Activated CD4-positive, alpha-beta T cell treated with anti-CD3 and anti-CD28 coated beads for 4 hours (primary cell): Measurements from ENCODE around the gene CPSF3.
"Not testable (repeated sequence)": the region's sequence is repeated elsewhere in the genome, so short reads cannot be mapped to it uniquely, and the experiment has no call there.

Experiments used
- DNase-seq, 2 donors: peaks; one replicate each; pipeline ENCODE4 v3.0.0-alpha.2; 2020

The CPSF3 gene

GRCh38 chr2:9397201-9397600 is 26.3 kb upstream of the CPSF3 start:
- DNase-seq, result no peak

GRCh38 chr2:9398251-9398650 is 25.2 kb upstream of the CPSF3 start:
- not testable (repeated sequence) for DNase-seq

- DNase-seq, result no peak
Measured at GRCh38 chr2:9398881-9399780, 24.3 kb upstream of the CPSF3 start.

GRCh38 chr2:9400268-9401058 is 23.0 kb upstream of the CPSF3 start:
- DNase-seq, result no peak

- no peak for DNase-seq
Measured at GRCh38 chr2:9401059-9401547, 22.4 kb upstream of the CPSF3 start.

GRCh38 chr2:9401646-9402371 is 21.6 kb upstream of the CPSF3 start:
- no peak for DNase-seq

GRCh38 chr2:9403924-9404323 is 19.5 kb upstream of the CPSF3 start:
- no peak for DNase-seq

GRCh38 chr2:9404451-9404850 is 19.0 kb upstream of the CPSF3 start:
- DNase-seq, result no peak

GRCh38 chr2:9405636-9406035 is 17.8 kb upstream of the CPSF3 start:
- DNase-seq, result no peak

- no peak for DNase-seq
Measured at GRCh38 chr2:9406529-9407362, 16.7 kb upstream of the CPSF3 start.

GRCh38 chr2:9407363-9407811 is 16.1 kb upstream of the CPSF3 start:
- DNase-seq, result no peak

- no peak for DNase-seq
Measured at GRCh38 chr2:9408641-9409151, 14.8 kb upstream of the CPSF3 start.

GRCh38 chr2:9410108-9410507 is 13.3 kb upstream of the CPSF3 start:
- DNase-seq, result no peak

- no peak for DNase-seq
Measured at GRCh38 chr2:9412781-9413180, 10.7 kb upstream of the CPSF3 start.

- no peak for DNase-seq
Measured at GRCh38 chr2:9415516-9416169, 7.8 kb upstream of the CPSF3 start.

- no peak for DNase-seq
Measured at GRCh38 chr2:9416267-9416961, 7.0 kb upstream of the CPSF3 start.

GRCh38 chr2:9416962-9417316 is 6.5 kb upstream of the CPSF3 start:
- DNase-seq, result no peak

- no peak for DNase-seq
Measured at GRCh38 chr2:9417725-9418124, 5.7 kb upstream of the CPSF3 start.

- no peak for DNase-seq
Measured at GRCh38 chr2:9418746-9419145, 4.7 kb upstream of the CPSF3 start.

GRCh38 chr2:9419541-9419940 is 3.9 kb upstream of the CPSF3 start:
- DNase-seq, result no peak

GRCh38 chr2:9420495-9420894 is 3.0 kb upstream of the CPSF3 start:
- DNase-seq, result no peak
